Upper lobe of right lung (tissue), 1 donor: ENCODE data around the gene ADAMTS9. TPM values are rescaled to one million over a fixed set of nuclear protein-coding genes. Genes with fewer than 3 reads are reported as not detected.

Source experiments
- ATAC-seq: fragments of 200-7000 bp; cut with Tn5 transposase; one replicate; pipeline ENCODE4 v1.9.1; 2020; ENCODE audit warnings: mild to moderate bottlenecking, moderate library complexity
- DNase-seq: peaks from one replicate; pipeline ENCODE4 v3.0.0-alpha.2; 2020
- H3K27ac ChIP-seq: fragments of 200-600 bp; one replicate; pipeline ENCODE4 v1.8.0; 2022
- H3K27me3 ChIP-seq: fragments of 200-600 bp; one replicate; pipeline ENCODE4 v1.8.0; 2022; ENCODE audit warnings: mild to moderate bottlenecking
- H3K36me3 ChIP-seq: fragments of 200-600 bp; one replicate; pipeline ENCODE4 v1.8.0; 2022
- H3K4me1 ChIP-seq: fragments of 200-600 bp; one replicate; pipeline ENCODE4 v1.8.0; 2022
- H3K4me3 ChIP-seq: fragments of 200-600 bp; one replicate; pipeline ENCODE4 v1.8.0; 2022; ENCODE audit warnings: mild to moderate bottlenecking
- H3K9me3 ChIP-seq: fragments of 200-600 bp; one replicate; pipeline ENCODE4 v1.8.0; 2022
- CTCF ChIP-seq: fragments of 200-600 bp; IDR thresholded peaks from one replicate; pipeline ENCODE4 v1.8.0; 2022; ENCODE audit warnings: antibody characterized with exemption
- intact Hi-C: fragments of 100-400 bp; cut with DNase I; formaldehyde crosslinking; loops from one replicate; pipeline ENCODE4 v1.11.0; 2022
- total RNA-seq: library from RNA; stranded (reverse); fragmentation: NEBNext Ultra II Directional; extraction: Animal tissue kit (Norgen Biotek cat#: 25700); gene quantifications from one replicate; pipeline ENCODE4 v1.2.1, GENCODE V29; 2021
- donor health status: DM: no; HTN: yes; CAD: no; lungs with severe emphysema.

Gene ADAMTS9
- total RNA-seq, 1 donor from 2014 or later = 30.1 TPM

DNA sequence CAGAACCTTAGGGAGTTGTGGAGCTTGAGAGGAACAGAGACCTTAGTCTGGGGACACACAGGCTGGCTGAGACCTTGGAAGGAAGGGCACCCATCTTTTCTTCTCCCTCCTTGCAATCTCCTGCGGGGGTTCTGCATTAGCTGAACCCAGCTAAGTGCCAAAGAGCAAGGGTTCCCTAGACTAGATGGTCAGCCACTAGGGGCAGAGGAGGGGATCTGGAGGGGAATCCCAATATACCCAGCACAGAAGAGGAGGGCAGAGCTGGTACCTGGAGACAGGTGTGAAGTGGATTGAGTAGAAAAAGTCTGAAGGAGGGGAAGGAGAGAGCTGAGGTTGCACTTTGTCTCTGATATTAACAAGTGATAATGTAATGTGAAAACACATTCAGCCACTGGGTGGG, 212.8 kb downstream of the ADAMTS9 start:
- intact Hi-C loops = no loop called here
- Histone ChIP-seq H3K9me3 (no peaks in the 10 kb centered on the region), H3K27ac (no peak overlapping the region), H3K4me3 (no peak overlapping the region), H3K27me3 (no peaks in the 10 kb centered on the region), H3K4me1 (no peaks in the 10 kb centered on the region), H3K36me3 (no peaks in the 10 kb centered on the region)
- TF ChIP-seq CTCF = no peak
- ATAC-seq = no peak
- DNase-seq = no peak

DNA sequence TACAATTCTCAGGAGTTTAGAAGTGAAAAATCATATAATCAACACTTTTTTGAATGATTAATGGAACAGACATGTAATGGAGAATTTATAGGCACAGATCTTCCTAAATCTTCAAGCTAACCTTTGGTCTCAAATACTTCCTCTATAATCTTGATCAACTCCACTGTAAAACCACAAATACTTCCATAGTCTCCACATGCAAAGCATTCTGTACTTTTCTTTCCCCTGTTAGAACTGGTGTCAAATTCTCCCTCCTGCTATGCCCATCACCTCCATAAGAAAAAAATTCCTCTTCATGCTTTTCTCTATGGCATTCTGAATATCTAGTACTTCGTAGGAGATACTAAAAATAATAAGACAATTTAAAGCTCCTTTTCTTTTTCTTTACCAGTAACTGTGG, 214.3 kb downstream of the ADAMTS9 start:
- no peak overlapping the region for H3K27ac ChIP-seq
- DNase-seq (no peak), ATAC-seq (no peak)
- no peaks in the 10 kb centered on the region for H3K27me3 ChIP-seq
- intact Hi-C loops = no loop called here
- no peaks in the 10 kb centered on the region for H3K9me3 ChIP-seq
- H3K4me1 ChIP-seq = no peaks in the 10 kb centered on the region
- no peak overlapping the region for H3K4me3 ChIP-seq
- no peak for TF ChIP-seq CTCF
- no peaks in the 10 kb centered on the region for H3K36me3 ChIP-seq

- Histone ChIP-seq H3K36me3 (no peaks in the 10 kb centered on the region), H3K27me3 (no peaks in the 10 kb centered on the region), H3K9me3 (no peaks in the 10 kb centered on the region), H3K27ac (no peak overlapping the region), H3K4me3 (no peak overlapping the region), H3K4me1 (no peaks in the 10 kb centered on the region)
- no peak for TF ChIP-seq CTCF
- intact Hi-C loops = no loop called here
- no peak for ATAC-seq
- no peak for DNase-seq
Measured at GRCh38 chr3:64470436-64470835, 217.4 kb downstream of the ADAMTS9 start.

- DNase-seq (no peak), ATAC-seq (peak; percentile 42)
- H3K36me3 ChIP-seq = no peaks in the 10 kb centered on the region
- no peak overlapping the region for H3K4me3 ChIP-seq
- H3K27ac ChIP-seq = no peak overlapping the region
- intact Hi-C loops = no loop called here
- H3K27me3 ChIP-seq = no peaks in the 10 kb centered on the region
- no peaks in the 10 kb centered on the region for H3K9me3 ChIP-seq
- no peak for TF ChIP-seq CTCF
- no peaks in the 10 kb centered on the region for H3K4me1 ChIP-seq
Measured at GRCh38 chr3:64467255-64467944, 220.4 kb downstream of the ADAMTS9 start.
